Inflammatory macrophage treated with lipopolysaccharide for 4 hours (primary cell): ENCODE measurements around the gene NFIC.
"Not testable (repeated sequence)": the region's sequence is repeated elsewhere in the genome, so short reads cannot be mapped to it uniquely, and the experiment has no call there.

ENCODE experiments used
- DNase-seq: peaks from one replicate; pipeline ENCODE4 v3.0.0-alpha.2; 2020

Gene NFIC

GRCh38 chr19:3338541-3339181 is 27.7 kb upstream of the NFIC start:
- peak; percentile 18 for DNase-seq

DNA sequence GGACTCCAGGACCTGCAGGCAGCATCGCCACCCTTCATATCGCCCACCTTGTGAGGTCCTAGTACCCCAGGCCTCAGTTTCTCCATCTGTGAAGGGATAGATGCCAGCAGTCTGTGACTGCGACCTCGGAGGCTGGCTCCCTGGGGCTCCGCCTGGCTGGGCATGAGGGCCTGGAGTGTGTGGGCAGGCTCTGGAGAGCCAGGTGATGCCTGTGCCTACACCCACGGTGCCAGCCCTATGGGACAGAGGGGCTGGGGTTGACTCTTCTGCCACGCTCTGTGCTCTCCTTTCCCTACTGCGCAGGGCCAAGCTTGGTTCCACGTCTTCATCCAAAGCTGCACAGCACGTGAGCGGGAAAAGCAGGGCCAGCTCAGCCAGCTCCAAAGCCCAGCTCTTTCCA is 26.0 kb upstream of the NFIC start:
- DNase-seq, result no peak

- DNase-seq, result no peak
Measured at GRCh38 chr19:3342246-3342645, 24.1 kb upstream of the NFIC start.

DNA sequence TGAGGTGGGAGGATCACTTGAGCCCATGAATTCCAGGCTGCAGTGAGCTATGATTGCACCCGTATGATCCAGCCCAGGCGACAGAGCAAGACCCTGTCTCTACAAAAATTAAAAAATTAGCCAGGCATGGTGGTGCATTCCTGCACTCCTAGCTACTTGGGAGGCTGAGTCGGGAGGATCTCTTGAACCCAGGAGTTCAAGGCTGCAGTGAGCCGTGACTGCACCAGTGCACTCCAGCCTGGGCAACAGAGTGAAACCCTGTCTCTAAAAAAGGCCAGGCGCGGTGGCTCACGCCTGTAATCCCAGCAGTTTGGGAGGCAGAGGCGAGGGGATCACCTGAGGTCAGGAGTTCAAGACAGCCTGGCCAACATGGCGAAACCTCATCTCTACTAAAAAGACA is 23.4 kb upstream of the NFIC start:
- DNase-seq, result not testable (repeated sequence)

- DNase-seq, result peak; percentile 87
Measured at GRCh38 chr19:3343619-3344502, 22.5 kb upstream of the NFIC start.

DNA sequence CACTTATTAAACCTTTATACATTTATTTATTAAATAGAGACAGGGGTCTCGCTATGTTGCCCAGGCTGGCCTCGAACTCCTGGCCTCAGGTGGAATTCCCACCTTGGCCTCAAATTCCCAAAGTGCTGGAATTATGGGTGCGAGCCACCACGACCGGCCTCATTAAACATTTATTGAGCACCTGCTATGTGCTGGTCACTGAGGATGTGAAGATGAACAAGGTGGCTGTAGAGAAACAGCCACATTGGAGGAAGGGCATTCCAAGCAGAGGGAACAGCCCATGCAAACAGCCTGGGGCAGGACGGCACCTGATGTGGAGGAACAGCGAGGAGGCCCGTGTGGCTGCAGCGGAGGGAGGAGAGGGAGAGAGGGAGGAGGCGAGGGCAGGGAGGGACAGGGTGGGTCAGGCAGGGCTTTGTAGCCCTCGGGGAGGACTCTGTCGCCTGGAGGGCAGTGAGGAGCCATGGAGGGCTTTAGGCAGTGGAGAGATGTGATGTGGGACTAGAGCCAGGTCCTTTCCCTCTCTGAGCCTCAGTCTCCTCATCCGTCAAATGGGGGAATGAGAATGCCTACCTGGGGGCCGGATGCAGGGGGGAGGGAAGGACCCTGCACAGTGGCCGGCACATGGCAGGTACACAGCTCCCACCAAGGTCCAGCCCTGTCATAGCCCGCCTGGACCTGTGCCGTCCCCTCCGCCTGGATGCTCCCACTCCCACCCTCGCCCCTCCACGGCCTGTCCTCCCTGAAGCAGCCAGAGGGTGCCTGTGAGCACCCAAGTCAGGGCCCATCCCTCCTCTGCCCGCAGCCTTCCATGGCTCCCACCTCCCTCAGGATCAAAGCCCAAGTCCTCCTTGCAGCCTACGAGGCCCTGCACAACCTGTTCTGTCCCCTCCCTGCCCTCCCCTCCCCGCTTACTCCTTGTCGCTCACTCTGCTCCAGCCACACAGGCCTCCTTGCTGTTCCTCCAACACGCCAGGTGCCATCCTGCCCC is 21.5 kb upstream of the NFIC start:
- no peak for DNase-seq

- no peak for DNase-seq
Measured at GRCh38 chr19:3345850-3346460, 20.4 kb upstream of the NFIC start.

DNA sequence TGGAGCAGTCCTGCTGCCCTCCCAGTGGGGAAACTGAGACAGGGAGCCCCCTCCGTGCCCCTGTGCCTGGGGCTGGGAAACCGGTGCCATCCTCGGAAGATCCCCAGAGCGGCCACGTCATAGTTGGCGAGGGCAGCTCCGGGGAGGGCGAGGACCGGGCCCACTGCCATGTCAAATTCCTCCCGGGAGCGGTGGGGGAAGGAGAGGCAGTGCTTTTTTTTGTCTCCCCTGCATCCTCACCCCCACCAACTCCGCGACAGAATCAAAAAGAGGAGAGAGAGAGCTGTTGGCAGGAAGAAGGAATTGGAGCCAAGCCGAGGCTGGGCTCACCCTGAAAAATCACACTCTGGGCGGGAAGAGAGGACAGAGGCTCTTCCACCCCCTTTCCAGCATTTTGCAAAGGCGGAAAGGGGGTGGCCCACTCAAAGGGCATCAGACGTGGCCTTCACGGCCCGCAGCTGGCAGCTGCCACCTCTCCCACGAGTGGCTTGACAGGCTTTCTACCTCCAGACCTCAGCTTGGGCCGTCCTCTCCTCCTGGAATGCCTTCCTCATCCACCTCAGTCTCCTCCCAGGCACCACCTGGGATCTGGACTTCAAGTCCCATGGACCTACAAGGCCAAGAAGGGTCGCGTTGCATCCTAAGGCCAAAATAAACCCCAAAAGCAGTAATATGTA is 19.6 kb upstream of the NFIC start:
- no peak for DNase-seq

DNA sequence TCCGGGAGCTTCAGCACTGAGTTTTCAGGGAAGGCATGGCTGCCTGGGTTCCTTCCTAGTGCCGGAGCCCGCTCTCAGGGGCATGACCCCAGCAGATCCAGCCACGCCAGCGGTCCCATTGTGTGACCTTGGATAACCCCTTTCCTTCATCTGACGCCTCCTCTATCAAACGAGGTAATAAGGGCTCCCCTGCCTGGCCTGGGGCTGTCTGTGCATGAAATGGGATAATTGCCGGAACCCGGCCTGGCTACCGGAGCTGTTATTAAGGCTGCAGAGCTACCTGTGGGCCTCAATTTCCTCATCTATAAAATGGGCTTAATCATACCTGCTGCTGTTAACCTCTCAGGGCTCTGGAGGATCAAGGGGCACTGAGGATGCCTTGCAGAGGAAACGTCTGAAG is 18.3 kb upstream of the NFIC start:
- DNase-seq, result no peak

GRCh38 chr19:3348469-3348868 is 17.9 kb upstream of the NFIC start:
- not testable (repeated sequence) for DNase-seq

DNA sequence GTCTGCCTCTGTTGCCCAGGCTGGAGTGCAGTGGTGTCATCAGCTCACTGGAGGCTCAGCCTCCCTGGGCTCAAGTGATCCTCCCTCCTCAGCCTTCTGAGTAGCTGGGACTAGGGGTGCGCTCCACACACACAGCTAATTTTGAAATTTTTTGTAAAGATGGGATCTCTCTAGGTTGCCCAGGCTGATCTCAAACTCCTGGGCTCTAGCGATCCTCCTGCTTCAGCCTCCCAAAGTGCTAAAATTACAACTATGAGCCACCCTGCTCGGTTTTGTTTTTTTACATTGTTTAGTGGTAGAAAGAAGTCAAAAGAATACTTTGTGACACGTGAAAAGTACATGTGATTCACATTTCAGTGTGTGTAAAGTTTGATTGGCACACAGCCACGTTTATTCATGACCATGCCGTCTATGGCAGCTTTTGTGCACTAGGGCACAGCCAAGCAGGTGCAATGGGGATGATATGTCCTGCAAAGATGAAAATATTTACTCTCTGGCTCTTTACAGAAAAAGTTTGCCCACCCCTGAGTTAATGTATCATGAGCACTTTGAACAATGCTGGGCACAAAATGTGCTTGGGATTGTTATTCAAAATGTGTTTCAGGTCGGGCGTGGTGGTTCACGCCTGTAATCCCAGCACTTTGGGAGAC is 16.2 kb upstream of the NFIC start:
- DNase-seq, result no peak

DNA sequence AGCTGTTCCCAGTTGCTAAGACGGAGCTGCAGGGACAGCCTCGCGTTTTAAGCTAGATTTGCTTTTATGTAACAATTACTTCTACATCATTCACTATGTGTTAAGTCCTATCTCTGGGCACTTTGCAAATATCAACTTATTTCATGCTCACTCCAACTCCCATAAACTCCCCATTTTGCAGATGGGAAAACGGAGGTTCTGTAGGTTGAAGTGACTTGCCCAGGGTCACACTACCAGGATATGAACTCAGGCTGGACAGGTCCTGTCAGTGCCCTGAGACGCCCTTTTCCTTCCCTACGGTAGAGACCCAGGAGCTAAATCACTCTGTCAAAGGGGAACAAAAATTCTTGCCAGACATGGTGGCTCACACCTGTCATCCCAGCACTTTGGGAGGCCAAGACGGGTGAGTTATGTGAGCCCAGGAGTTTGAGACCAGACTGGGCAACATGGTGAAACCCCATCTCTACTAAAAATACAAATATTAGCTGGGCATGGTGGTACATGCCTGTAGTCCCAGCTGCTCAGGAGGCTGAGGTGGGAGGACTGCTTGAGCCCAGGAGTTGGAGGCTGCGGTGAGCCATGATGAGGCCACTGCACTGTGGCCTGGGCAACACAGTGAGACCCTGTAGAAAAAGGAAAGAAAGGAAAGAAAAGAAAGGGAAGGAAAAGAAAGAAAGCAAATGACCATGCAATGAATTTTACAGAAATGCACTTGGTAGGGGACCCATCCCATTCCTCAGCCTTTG is 14.5 kb upstream of the NFIC start:
- no peak for DNase-seq

GRCh38 chr19:3353493-3353892 is 12.9 kb upstream of the NFIC start:
- no peak for DNase-seq

DNA sequence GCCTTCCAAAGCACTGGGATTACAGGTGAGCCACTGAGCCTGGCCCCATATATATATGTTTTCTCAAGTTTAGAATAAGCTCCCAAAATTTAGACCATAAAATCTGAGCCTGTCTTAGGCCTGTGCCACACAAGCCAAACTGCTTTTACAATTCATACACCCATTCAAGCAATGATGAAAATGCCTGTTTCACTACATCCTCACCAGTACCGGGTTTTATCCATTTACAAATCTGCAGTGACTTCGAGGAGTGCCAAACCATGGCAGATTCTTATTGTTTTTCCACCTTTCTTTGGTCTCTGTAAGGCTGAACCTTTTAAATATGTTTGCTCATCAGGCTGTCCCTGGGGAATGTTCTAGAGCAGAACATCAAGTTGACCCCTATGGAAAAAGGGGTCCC is 9.6 kb upstream of the NFIC start:
- no peak for DNase-seq

- peak; percentile 62 for DNase-seq
Measured at GRCh38 chr19:3357271-3357991, 9.0 kb upstream of the NFIC start.

GRCh38 chr19:3357992-3358688 is 8.2 kb upstream of the NFIC start:
- DNase-seq, result no peak

DNA sequence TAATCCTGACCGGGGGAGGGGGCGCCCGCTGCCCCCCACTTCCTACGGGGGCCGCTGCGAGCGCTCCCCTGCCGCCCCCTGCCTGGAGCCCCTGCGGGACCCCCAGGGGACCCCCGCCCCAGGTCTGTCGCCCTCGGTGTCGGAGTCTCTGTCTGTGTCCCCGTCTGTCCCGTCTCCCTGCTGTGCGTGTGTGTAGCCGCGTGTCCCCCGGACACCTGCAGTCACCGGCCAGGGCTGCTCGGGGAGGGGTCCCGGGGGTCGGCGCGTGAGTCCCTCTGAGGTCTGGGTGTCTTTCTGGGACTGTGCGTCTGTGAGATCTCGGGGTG is 7.7 kb upstream of the NFIC start:
- no peak for DNase-seq

- DNase-seq, result peak; percentile 61
Measured at GRCh38 chr19:3359015-3359918, 7.1 kb upstream of the NFIC start.
